Brain microvascular endothelial cell (primary cell): ENCODE data around the gene HOXD9.

ENCODE experiments used
- DNase-seq: peaks from one replicate; pipeline ENCODE4 v3.0.0-alpha.2; 2020
- H3K27ac ChIP-seq: fragments of 250-450 bp; sonication (Bioruptor Pico); 2 replicates; pipeline ENCODE4 v1.5.1; 2020; ENCODE audit warnings: mild to moderate bottlenecking, moderate library complexity
- H3K27me3 ChIP-seq: fragments of 250-450 bp; sonication (Bioruptor Pico); replicated peaks from 2 replicates; pipeline ENCODE4 v1.5.1; 2020; ENCODE audit warnings: mild to moderate bottlenecking
- H3K36me3 ChIP-seq: fragments of 250-450 bp; sonication (Bioruptor Pico); replicated peaks from 2 replicates; pipeline ENCODE4 v1.5.1; 2020; ENCODE audit warnings: mild to moderate bottlenecking
- H3K4me3 ChIP-seq: 2 replicates; pipeline ENCODE4 v1.5.1; 2011; ENCODE audit warnings: low read depth, mild to moderate bottlenecking, control low read depth, low read length, moderate library complexity
- CTCF ChIP-seq: IDR thresholded peaks from 2 replicates; pipeline ENCODE4 v1.5.1; 2011; ENCODE audit warnings: low read depth, mild to moderate bottlenecking, moderate library complexity, low read length, control low read depth, inconsistent platforms; ENCODE audit errors: missing control alignments
- in situ Hi-C: cut with HindIII; loops from 2 replicates; pipeline ENCODE4 v1.10.0; 2017; ENCODE audit warnings: low sequenced_read_pairs, low pct_ligation_motif_present

HOXD9 gene

GRCh38 chr2:176122683-176123410 is at the start of gene HOXD9:
Gene HOXD9, plus strand, starts transcription at chr2:176122719. Its CDS starts 50 bp downstream, at chr2:176122769.
- no peak for TF ChIP-seq CTCF
- no peak for DNase-seq
- no peak within 1 kb of the TSS for H3K4me3 ChIP-seq
- no peaks in the 10 kb centered on the region for H3K36me3 ChIP-seq
- in situ Hi-C loops = no loop called here
- peaks cover 92% of the 10 kb centered on the region for H3K27me3 ChIP-seq
- no peak within 1 kb of the TSS for H3K27ac ChIP-seq

- peaks cover 90% of the 10 kb centered on the region for H3K27me3 ChIP-seq
- H3K4me3 ChIP-seq = no peak overlapping the region
- no peak overlapping the region for H3K27ac ChIP-seq
- H3K36me3 ChIP-seq = no peaks in the 10 kb centered on the region
- no peak for TF ChIP-seq CTCF
- DNase-seq = no peak
- in situ Hi-C loops = no loop called here
Observed at GRCh38 chr2:176072951-176073904, 49.3 kb upstream of the HOXD9 start.

- peaks cover 90% of the 10 kb centered on the region for H3K27me3 ChIP-seq
- no peaks in the 10 kb centered on the region for H3K36me3 ChIP-seq
- in situ Hi-C loops = no loop called here
- TF ChIP-seq CTCF = no peak
- no peak overlapping the region for H3K27ac ChIP-seq
- no peak for DNase-seq
- H3K4me3 ChIP-seq = no peak overlapping the region
Observed at GRCh38 chr2:176074919-176075425, 47.5 kb upstream of the HOXD9 start.

- Histone ChIP-seq H3K4me3 (no peak overlapping the region), H3K36me3 (no peaks in the 10 kb centered on the region), H3K27me3 (peaks cover 89% of the 10 kb centered on the region), H3K27ac (no peak overlapping the region)
- in situ Hi-C loops = no loop called here
- TF ChIP-seq CTCF = no peak
- DNase-seq = no peak
Observed at GRCh38 chr2:176075481-176075880, 47.0 kb upstream of the HOXD9 start.

GRCh38 chr2:176076063-176076462 is 46.5 kb upstream of the HOXD9 start:
- H3K27me3 ChIP-seq = peaks cover 91% of the 10 kb centered on the region
- H3K36me3 ChIP-seq = no peaks in the 10 kb centered on the region
- no peak overlapping the region for H3K27ac ChIP-seq
- H3K4me3 ChIP-seq = no peak overlapping the region
- in situ Hi-C loops = no loop called here
- no peak for DNase-seq
- no peak for TF ChIP-seq CTCF
